ENCODE measurements around the gene STARD3.

The STARD3 gene

DNA sequence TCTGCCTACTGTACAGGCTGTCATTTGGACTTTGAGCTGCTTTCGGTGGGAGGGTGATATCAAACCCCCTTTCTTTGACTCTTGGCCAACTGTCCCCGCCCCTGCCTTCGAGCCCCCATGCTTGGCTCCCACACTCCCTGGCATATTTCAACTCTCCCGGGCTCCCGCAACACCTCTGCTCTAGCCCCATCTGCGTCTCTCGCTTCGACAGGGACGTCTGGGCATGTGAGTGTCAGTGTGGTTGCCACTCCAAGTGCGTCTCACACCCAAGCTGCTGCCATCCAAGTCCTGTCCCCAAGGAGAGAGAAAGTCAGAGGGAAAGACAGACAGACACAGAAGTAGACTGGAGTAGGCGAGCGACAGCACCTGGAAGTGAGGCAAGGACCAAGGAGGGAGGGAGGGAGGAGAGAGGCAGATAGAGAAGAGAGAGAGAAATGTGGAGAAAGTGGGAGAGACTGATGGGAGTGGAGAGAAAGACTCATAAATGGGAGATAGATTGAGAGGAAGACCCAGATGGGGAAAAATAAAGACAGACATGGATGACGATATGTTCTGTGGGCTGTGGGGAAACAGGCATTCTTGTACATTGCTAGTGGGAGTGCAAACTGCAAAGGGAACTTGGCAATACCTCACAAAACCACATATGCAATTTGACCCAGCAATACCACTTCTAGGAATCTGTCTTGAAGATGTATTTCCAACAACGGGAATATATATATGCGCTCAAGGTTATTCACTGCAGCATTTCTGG is 11.8 kb downstream of the STARD3 start:
- Histone ChIP-seq H3K4me3 (ENCODE audit: severe bottlenecking) (no peak overlapping the region), H3K9me3 (ENCODE audit: severe bottlenecking) (no peaks in the 10 kb centered on the region), H3K4me1 (ENCODE audit: insufficient read depth, poor library complexity, severe bottlenecking) (no peaks in the 10 kb centered on the region), H3K36me3 (ENCODE audit: low read depth) (no peaks in the 10 kb centered on the region), H3K27ac (ENCODE audit: poor library complexity, severe bottlenecking) (no peak overlapping the region), H3K27me3 (ENCODE audit: insufficient read depth, poor library complexity, severe bottlenecking) (no peaks in the 10 kb centered on the region)
- TF ChIP-seq, protein P1, sequence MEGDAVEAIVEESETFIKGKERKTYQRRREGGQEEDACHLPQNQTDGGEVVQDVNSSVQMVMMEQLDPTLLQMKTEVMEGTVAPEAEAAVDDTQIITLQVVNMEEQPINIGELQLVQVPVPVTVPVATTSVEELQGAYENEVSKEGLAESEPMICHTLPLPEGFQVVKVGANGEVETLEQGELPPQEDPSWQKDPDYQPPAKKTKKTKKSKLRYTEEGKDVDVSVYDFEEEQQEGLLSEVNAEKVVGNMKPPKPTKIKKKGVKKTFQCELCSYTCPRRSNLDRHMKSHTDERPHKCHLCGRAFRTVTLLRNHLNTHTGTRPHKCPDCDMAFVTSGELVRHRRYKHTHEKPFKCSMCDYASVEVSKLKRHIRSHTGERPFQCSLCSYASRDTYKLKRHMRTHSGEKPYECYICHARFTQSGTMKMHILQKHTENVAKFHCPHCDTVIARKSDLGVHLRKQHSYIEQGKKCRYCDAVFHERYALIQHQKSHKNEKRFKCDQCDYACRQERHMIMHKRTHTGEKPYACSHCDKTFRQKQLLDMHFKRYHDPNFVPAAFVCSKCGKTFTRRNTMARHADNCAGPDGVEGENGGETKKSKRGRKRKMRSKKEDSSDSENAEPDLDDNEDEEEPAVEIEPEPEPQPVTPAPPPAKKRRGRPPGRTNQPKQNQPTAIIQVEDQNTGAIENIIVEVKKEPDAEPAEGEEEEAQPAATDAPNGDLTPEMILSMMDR (IDR thresholded peaks at IDR 0.05; ENCODE audit: poor library complexity, severe bottlenecking): no peak
- DNase-seq (ENCODE audit: low spot score) (no peak), ATAC-seq (ENCODE audit: low read depth) (no peak)

DNA sequence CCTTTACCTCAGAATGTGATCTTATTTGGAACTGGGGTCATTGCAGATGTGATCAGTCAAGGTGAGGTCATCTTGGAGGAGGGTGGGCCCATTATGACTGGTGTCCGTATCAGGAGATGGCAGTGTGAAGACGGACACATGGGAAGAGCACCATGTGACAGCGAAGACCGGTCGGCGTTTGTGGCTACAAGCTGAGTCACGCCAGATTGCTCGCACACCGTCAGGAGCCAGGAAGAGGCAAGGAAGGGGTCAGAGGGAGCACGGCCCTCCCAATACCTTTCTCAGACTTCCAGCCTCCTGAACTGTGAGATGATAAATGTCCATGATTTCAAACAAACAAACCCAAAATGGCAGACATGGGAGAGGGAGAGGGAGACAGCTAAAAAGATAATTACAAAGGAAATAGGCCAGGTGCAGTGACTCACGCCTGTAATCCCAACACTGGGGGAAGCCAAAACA is 13.2 kb downstream of the STARD3 start:
- ATAC-seq (ENCODE audit: low read depth): no peak
- no peak for DNase-seq (ENCODE audit: low spot score)

DNA sequence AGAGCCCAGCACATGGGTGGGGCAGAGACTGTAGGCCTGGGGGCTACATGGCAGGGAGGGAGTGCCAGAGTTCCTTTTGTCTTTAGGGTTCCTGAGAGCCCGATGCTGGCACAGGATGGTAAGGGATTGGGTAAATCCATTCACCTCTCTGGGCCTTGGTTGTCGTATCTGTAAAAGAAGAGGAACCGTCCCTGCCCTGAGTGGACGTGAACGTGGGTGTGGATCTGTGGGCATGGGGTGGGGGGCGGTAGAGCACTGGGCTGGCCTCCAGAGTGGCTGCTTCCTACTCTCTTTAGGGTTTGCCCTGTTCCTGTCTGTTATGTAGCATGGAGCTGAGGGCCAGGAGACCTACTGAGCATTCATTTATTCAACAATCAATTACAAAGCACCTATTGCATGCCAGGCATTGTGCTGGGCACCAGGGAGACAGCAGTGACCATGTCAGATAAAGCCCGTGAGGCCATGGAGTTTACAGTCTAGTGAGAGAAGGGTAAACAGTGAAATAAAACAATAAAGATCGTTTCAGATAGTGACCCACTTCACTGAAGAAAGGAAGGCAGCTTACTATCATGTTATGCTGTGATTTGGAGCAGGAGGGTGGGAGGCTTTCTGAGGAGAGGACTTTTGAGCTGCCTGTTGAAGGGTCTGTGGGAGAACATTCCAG is 15.1 kb downstream of the STARD3 start:
- DNase-seq (ENCODE audit: low spot score) (no peak), ATAC-seq (ENCODE audit: low read depth) (no peak)
- H3K4me3 ChIP-seq (ENCODE audit: severe bottlenecking): no peak overlapping the region
- H3K27me3 ChIP-seq (ENCODE audit: insufficient read depth, poor library complexity, severe bottlenecking): no peaks in the 10 kb centered on the region
- H3K36me3 ChIP-seq (ENCODE audit: low read depth): 0 out of 2 replicates have a peak, but pooled peaks cover 3% of the 10 kb centered on the region
- TF ChIP-seq, protein P1 (IDR thresholded peaks at IDR 0.05; ENCODE audit: poor library complexity, severe bottlenecking): no peak
- H3K9me3 ChIP-seq (ENCODE audit: severe bottlenecking): no peaks in the 10 kb centered on the region
- no peak overlapping the region for H3K27ac ChIP-seq (ENCODE audit: poor library complexity, severe bottlenecking)
- no peaks in the 10 kb centered on the region for H3K4me1 ChIP-seq (ENCODE audit: insufficient read depth, poor library complexity, severe bottlenecking)

More for the DNA sequence above, 13.2 kb downstream of the STARD3 start:
- Histone ChIP-seq H3K27me3 (ENCODE audit: insufficient read depth, poor library complexity, severe bottlenecking) (no peaks in the 10 kb centered on the region), H3K9me3 (ENCODE audit: severe bottlenecking) (no peaks in the 10 kb centered on the region), H3K4me3 (ENCODE audit: severe bottlenecking) (no peak overlapping the region), H3K4me1 (ENCODE audit: insufficient read depth, poor library complexity, severe bottlenecking) (no peaks in the 10 kb centered on the region), H3K36me3 (ENCODE audit: low read depth) (0 out of 2 replicates have a peak, but pooled peaks cover 3% of the 10 kb centered on the region), H3K27ac (ENCODE audit: poor library complexity, severe bottlenecking) (no peak overlapping the region)
- TF ChIP-seq, protein P1 (IDR thresholded peaks at IDR 0.05; ENCODE audit: poor library complexity, severe bottlenecking): no peak

DNA sequence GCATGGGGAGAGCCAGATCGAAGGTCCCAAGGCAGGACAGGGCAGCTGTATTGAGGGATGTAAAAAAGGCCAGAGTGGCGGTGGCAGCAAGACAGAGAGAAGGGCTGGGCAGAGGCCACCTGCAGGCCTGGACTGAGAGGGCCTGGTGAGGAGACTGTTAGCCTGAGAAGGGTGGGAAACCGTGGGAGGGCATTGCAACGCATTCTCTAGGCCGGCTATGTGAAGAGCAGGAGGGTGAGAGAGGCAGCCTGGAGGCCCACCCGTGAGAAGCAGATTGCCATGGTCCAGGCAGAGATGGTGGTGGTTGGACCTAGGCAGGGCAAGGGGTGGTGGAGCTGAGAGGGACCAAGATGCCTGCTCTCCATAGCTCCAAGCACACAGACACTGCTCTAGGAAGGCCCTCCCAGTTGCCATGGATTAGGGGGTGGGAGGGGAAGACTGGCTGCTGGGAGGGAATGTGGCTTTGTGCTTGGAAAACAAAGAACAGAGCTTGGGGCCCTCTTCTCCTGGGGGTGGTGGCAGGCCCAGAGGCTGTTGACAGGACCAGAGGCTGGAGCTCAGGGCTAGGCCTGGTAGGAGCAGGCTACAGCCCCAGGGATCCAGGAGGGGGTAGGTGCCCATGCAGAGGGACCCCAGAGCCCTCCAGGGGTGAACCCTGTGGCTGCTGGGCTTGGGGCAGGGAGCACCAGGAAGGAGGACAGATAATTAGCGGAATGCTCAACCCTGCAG is 15.8 kb downstream of the STARD3 start:
- DNase-seq (ENCODE audit: low spot score) (no peak), ATAC-seq (ENCODE audit: low read depth) (peak; percentile 24; the same call in 1 of the 3 replicates)
- Histone ChIP-seq H3K9me3 (ENCODE audit: severe bottlenecking) (no peaks in the 10 kb centered on the region), H3K36me3 (ENCODE audit: low read depth) (0 out of 2 replicates have a peak, but pooled peaks cover 3% of the 10 kb centered on the region), H3K4me3 (ENCODE audit: severe bottlenecking) (no peak overlapping the region), H3K27ac (ENCODE audit: poor library complexity, severe bottlenecking) (no peak overlapping the region), H3K4me1 (ENCODE audit: insufficient read depth, poor library complexity, severe bottlenecking) (no peaks in the 10 kb centered on the region), H3K27me3 (ENCODE audit: insufficient read depth, poor library complexity, severe bottlenecking) (no peaks in the 10 kb centered on the region)
- TF ChIP-seq, protein P1 (IDR thresholded peaks at IDR 0.05; ENCODE audit: poor library complexity, severe bottlenecking): no peak

Data from RWPE2 (cell line).